ENCODE results near the gene MYO5B.

MYO5B gene

GRCh38 chr18:50188652-50189051 lies 6.3 kb downstream of the MYO5B start:
- H3K27me3 ChIP-seq (ENCODE audit: control insufficient read depth in 3 of 3, insufficient read depth in 3 of 3, low read depth in 1 of 3, low read length in 3 of 3) = peaks cover 5 to 62% (median 17%) of the 10 kb centered on the region in 3 experiments
- H2AK5ac ChIP-seq (ENCODE audit: low read depth, low read length) = no peak overlapping the region
- H3K4me2 ChIP-seq (ENCODE audit: insufficient read depth, low read length, poor library complexity, severe bottlenecking) = no peak overlapping the region
- no peak overlapping the region for H3K4ac ChIP-seq (ENCODE audit: low read length)
- no peak overlapping the region for H3K27ac ChIP-seq (replicated peaks; ENCODE audit: low read length)
- H2BK12ac ChIP-seq (ENCODE audit: low read length) = no peak overlapping the region
- peaks cover 0 to 3% of the 10 kb centered on the region in 2 donors for H3K9me3 ChIP-seq (replicated peaks in 1 of 2; ENCODE audit: control insufficient read depth in 2 of 2, insufficient read depth in 1 of 2, low read depth in 1 of 2, low read length in 2 of 2)
- no peak overlapping the region for H3K18ac ChIP-seq (ENCODE audit: low read length)
- no peak overlapping the region for H2BK120ac ChIP-seq (ENCODE audit: low read depth, low read length)
- H2BK5ac ChIP-seq (ENCODE audit: low read length) = no peak overlapping the region
- no peak overlapping the region for H2BK15ac ChIP-seq (ENCODE audit: low read length)
- DNase-seq (ENCODE audit: low spot score) = no peak
- H4K8ac ChIP-seq (ENCODE audit: low read depth, low read length) = no peak overlapping the region
- H3K36me3 ChIP-seq (replicated peaks in 1 of 2; ENCODE audit: control insufficient read depth in 2 of 2, insufficient read depth in 2 of 2, low read length in 2 of 2) = no peaks in the 10 kb centered on the region
- no peaks in the 10 kb centered on the region for H3K79me1 ChIP-seq (ENCODE audit: low read depth, low read length)
- H3K4me1 ChIP-seq (ENCODE audit: control insufficient read depth in 2 of 2, insufficient read depth in 1 of 2, low read depth in 1 of 2, low read length in 2 of 2) = peaks cover 0 to 6% of the 10 kb centered on the region in 2 donors
- H4K91ac ChIP-seq (ENCODE audit: low read depth, low read length, poor library complexity) = no peak overlapping the region
- no CpG with 5 or more reads among the region's 6 CpGs for WGBS, 2 donors (ENCODE audit: extremely low coverage in 2 of 2, insufficient read length in 2 of 2, insufficient replicate concordance in 1 of 2)
- H3K4me3 ChIP-seq (ENCODE audit: low read length in 2 of 2) = no peak overlapping the region
- no peak overlapping the region for H3K9ac ChIP-seq (ENCODE audit: low read depth, low read length, poor library complexity)
- H3K23ac ChIP-seq (ENCODE audit: low read depth, low read length, poor library complexity) = no peak overlapping the region
- no peak overlapping the region for H3K14ac ChIP-seq (ENCODE audit: low read length)
- H2AFZ ChIP-seq (ENCODE audit: low read length) = no peak overlapping the region

GRCh38 chr18:50187659-50188058 lies 7.3 kb downstream of the MYO5B start:
- no peak overlapping the region for H3K4me3 ChIP-seq (ENCODE audit: low read length in 2 of 2)
- no peaks in the 10 kb centered on the region for H3K4me1 ChIP-seq (ENCODE audit: control insufficient read depth in 2 of 2, insufficient read depth in 1 of 2, low read depth in 1 of 2, low read length in 2 of 2)
- H2BK120ac ChIP-seq (ENCODE audit: low read depth, low read length) = no peak overlapping the region
- H3K4ac ChIP-seq (ENCODE audit: low read length) = no peak overlapping the region
- no peak overlapping the region for H3K4me2 ChIP-seq (ENCODE audit: insufficient read depth, low read length, poor library complexity, severe bottlenecking)
- H3K27ac ChIP-seq (replicated peaks; ENCODE audit: low read length) = no peak overlapping the region
- no peak overlapping the region for H4K91ac ChIP-seq (ENCODE audit: low read depth, low read length, poor library complexity)
- H2AK5ac ChIP-seq (ENCODE audit: low read depth, low read length) = no peak overlapping the region
- no peak overlapping the region for H2AFZ ChIP-seq (ENCODE audit: low read length)
- no CpG with 5 or more reads among the region's 3 CpGs for WGBS, 2 donors (ENCODE audit: extremely low coverage in 2 of 2, insufficient read length in 2 of 2, insufficient replicate concordance in 1 of 2)
- no peaks in the 10 kb centered on the region for H3K79me1 ChIP-seq (ENCODE audit: low read depth, low read length)
- H3K27me3 ChIP-seq (ENCODE audit: control insufficient read depth in 3 of 3, insufficient read depth in 3 of 3, low read depth in 1 of 3, low read length in 3 of 3) = peaks cover 0 to 52% (median 8%) of the 10 kb centered on the region in 3 experiments
- no peak overlapping the region for H3K9ac ChIP-seq (ENCODE audit: low read depth, low read length, poor library complexity)
- H2BK5ac ChIP-seq (ENCODE audit: low read length) = no peak overlapping the region
- no peak overlapping the region for H4K8ac ChIP-seq (ENCODE audit: low read depth, low read length)
- H2BK12ac ChIP-seq (ENCODE audit: low read length) = no peak overlapping the region
- DNase-seq (ENCODE audit: low spot score) = no peak
- no peak overlapping the region for H3K23ac ChIP-seq (ENCODE audit: low read depth, low read length, poor library complexity)
- H2BK15ac ChIP-seq (ENCODE audit: low read length) = no peak overlapping the region
- H3K36me3 ChIP-seq (replicated peaks in 1 of 2; ENCODE audit: control insufficient read depth in 2 of 2, insufficient read depth in 2 of 2, low read length in 2 of 2) = no peaks in the 10 kb centered on the region
- H3K9me3 ChIP-seq (replicated peaks in 1 of 2; ENCODE audit: control insufficient read depth in 2 of 2, insufficient read depth in 1 of 2, low read depth in 1 of 2, low read length in 2 of 2) = no peaks in the 10 kb centered on the region
- no peak overlapping the region for H3K14ac ChIP-seq (ENCODE audit: low read length)
- no peak overlapping the region for H3K18ac ChIP-seq (ENCODE audit: low read length)

DNA sequence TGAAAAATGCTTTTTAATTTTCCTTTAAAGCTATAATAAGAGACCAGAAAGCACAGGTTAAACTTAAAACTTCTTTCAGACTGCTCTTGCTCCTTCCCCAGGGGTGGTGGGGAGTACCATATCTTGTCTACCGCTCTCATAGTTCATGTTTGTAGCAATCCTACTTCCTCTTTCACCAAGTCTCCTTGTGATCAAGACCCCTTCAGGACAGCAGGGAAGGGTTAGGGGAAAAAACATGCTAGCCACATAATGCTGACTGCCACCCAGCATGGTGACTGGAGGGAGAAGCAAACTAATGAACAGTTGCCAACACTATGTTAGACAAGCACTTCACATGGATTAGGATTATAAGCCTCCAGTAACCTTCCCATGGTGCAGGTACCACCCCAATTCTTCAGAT lies 8.6 kb downstream of the MYO5B start:
- no peak overlapping the region for H2BK12ac ChIP-seq (ENCODE audit: low read length)
- no peak for DNase-seq (ENCODE audit: low spot score)
- no peak overlapping the region for H2BK120ac ChIP-seq (ENCODE audit: low read depth, low read length)
- H3K27ac ChIP-seq (replicated peaks; ENCODE audit: low read length) = no peak overlapping the region
- H3K9me3 ChIP-seq (replicated peaks in 1 of 2; ENCODE audit: control insufficient read depth in 2 of 2, insufficient read depth in 1 of 2, low read depth in 1 of 2, low read length in 2 of 2) = no peaks in the 10 kb centered on the region
- H2AK5ac ChIP-seq (ENCODE audit: low read depth, low read length) = no peak overlapping the region
- no peak overlapping the region for H3K4me2 ChIP-seq (ENCODE audit: insufficient read depth, low read length, poor library complexity, severe bottlenecking)
- H3K36me3 ChIP-seq (replicated peaks in 1 of 2; ENCODE audit: control insufficient read depth in 2 of 2, insufficient read depth in 2 of 2, low read length in 2 of 2) = no peaks in the 10 kb centered on the region
- no peak overlapping the region for H3K14ac ChIP-seq (ENCODE audit: low read length)
- no peak overlapping the region for H3K4me3 ChIP-seq (ENCODE audit: low read length in 2 of 2)
- H2BK5ac ChIP-seq (ENCODE audit: low read length) = no peak overlapping the region
- H3K9ac ChIP-seq (ENCODE audit: low read depth, low read length, poor library complexity) = no peak overlapping the region
- no peak overlapping the region for H2BK15ac ChIP-seq (ENCODE audit: low read length)
- H3K18ac ChIP-seq (ENCODE audit: low read length) = no peak overlapping the region
- H2AFZ ChIP-seq (ENCODE audit: low read length) = no peak overlapping the region
- H3K4ac ChIP-seq (ENCODE audit: low read length) = no peak overlapping the region
- H4K8ac ChIP-seq (ENCODE audit: low read depth, low read length) = no peak overlapping the region
- WGBS, 2 donors (ENCODE audit: extremely low coverage in 2 of 2, insufficient read length in 2 of 2, insufficient replicate concordance in 1 of 2) = no CpG with 5 or more reads among the region's 1 CpG
- H4K91ac ChIP-seq (ENCODE audit: low read depth, low read length, poor library complexity) = no peak overlapping the region
- H3K79me1 ChIP-seq (ENCODE audit: low read depth, low read length) = no peaks in the 10 kb centered on the region
- peaks cover 0 to 39% (median 0%) of the 10 kb centered on the region in 3 experiments for H3K27me3 ChIP-seq (ENCODE audit: control insufficient read depth in 3 of 3, insufficient read depth in 3 of 3, low read depth in 1 of 3, low read length in 3 of 3)
- H3K23ac ChIP-seq (ENCODE audit: low read depth, low read length, poor library complexity) = no peak overlapping the region
- H3K4me1 ChIP-seq (ENCODE audit: control insufficient read depth in 2 of 2, insufficient read depth in 1 of 2, low read depth in 1 of 2, low read length in 2 of 2) = no peaks in the 10 kb centered on the region

- no peak overlapping the region for H2BK5ac ChIP-seq (ENCODE audit: low read length)
- peaks cover 0 to 3% of the 10 kb centered on the region in 2 donors for H3K4me1 ChIP-seq (ENCODE audit: control insufficient read depth in 2 of 2, insufficient read depth in 1 of 2, low read depth in 1 of 2, low read length in 2 of 2)
- peaks cover 0 to 24% (median 0%) of the 10 kb centered on the region in 3 experiments for H3K27me3 ChIP-seq (ENCODE audit: control insufficient read depth in 3 of 3, insufficient read depth in 3 of 3, low read depth in 1 of 3, low read length in 3 of 3)
- H2BK15ac ChIP-seq (ENCODE audit: low read length) = no peak overlapping the region
- no peak overlapping the region for H4K8ac ChIP-seq (ENCODE audit: low read depth, low read length)
- no peak overlapping the region for H3K4me3 ChIP-seq (ENCODE audit: low read length in 2 of 2)
- H3K14ac ChIP-seq (ENCODE audit: low read length) = no peak overlapping the region
- H3K23ac ChIP-seq (ENCODE audit: low read depth, low read length, poor library complexity) = no peak overlapping the region
- H3K79me1 ChIP-seq (ENCODE audit: low read depth, low read length) = no peaks in the 10 kb centered on the region
- no peak overlapping the region for H2BK120ac ChIP-seq (ENCODE audit: low read depth, low read length)
- H3K9ac ChIP-seq (ENCODE audit: low read depth, low read length, poor library complexity) = no peak overlapping the region
- H3K27ac ChIP-seq (replicated peaks; ENCODE audit: low read length) = no peak overlapping the region
- DNase-seq (ENCODE audit: low spot score) = no peak
- H3K18ac ChIP-seq (ENCODE audit: low read length) = no peak overlapping the region
- H3K4me2 ChIP-seq (ENCODE audit: insufficient read depth, low read length, poor library complexity, severe bottlenecking) = no peak overlapping the region
- H3K36me3 ChIP-seq (replicated peaks in 1 of 2; ENCODE audit: control insufficient read depth in 2 of 2, insufficient read depth in 2 of 2, low read length in 2 of 2) = no peaks in the 10 kb centered on the region
- H2BK12ac ChIP-seq (ENCODE audit: low read length) = no peak overlapping the region
- no peak overlapping the region for H2AFZ ChIP-seq (ENCODE audit: low read length)
- no peak overlapping the region for H2AK5ac ChIP-seq (ENCODE audit: low read depth, low read length)
- WGBS, 2 donors (ENCODE audit: extremely low coverage in 2 of 2, insufficient read length in 2 of 2, insufficient replicate concordance in 1 of 2) = no CpG with 5 or more reads among the region's 5 CpGs
- H4K91ac ChIP-seq (ENCODE audit: low read depth, low read length, poor library complexity) = no peak overlapping the region
- H3K9me3 ChIP-seq (replicated peaks in 1 of 2; ENCODE audit: control insufficient read depth in 2 of 2, insufficient read depth in 1 of 2, low read depth in 1 of 2, low read length in 2 of 2) = no peaks in the 10 kb centered on the region
- H3K4ac ChIP-seq (ENCODE audit: low read length) = no peak overlapping the region
These were observed 11.4 kb downstream of the MYO5B start for GRCh38 chr18:50183556-50183955.
